NCI-H1694 (cell line): ENCODE data around the gene OR5T2.
"Not testable (repeated sequence)": the region's sequence is repeated elsewhere in the genome, so short reads cannot be mapped to it uniquely, and the experiment has no call there.

Experiments
- DNase-seq: peaks from one replicate; lab custom pipeline; 2025; lab: John Stamatoyannopoulos, UW

The OR5T2 gene

GRCh38 chr11:56234155-56234554 is at the start of gene OR5T2:
TSS of gene OR5T2 (minus strand) at chr11:56234255. CDS start at chr11:56233062, 1,193 bp downstream.
- DNase-seq, result no peak

GRCh38 chr11:56273854-56274253 is 39.8 kb upstream of the OR5T2 start, which contains the start of gene OR5T1:
TSS of gene OR5T1 (plus strand) at chr11:56274154. CDS start at chr11:56275639, 1,485 bp downstream.
- DNase-seq, result no peak

- DNase-seq, result no peak
Measured at GRCh38 chr11:56271092-56271491, 37.0 kb upstream of the OR5T2 start.

- no peak for DNase-seq
Measured at GRCh38 chr11:56251954-56252353, 17.9 kb upstream of the OR5T2 start, which contains the start of gene OR5T3. TSS of gene OR5T3 (plus strand) at chr11:56252254. CDS start at chr11:56252254, 0 bp downstream.

- not testable (repeated sequence) for DNase-seq
Measured at GRCh38 chr11:56219735-56220134, 14.3 kb downstream of the OR5T2 start.

- no peak for DNase-seq
Measured at GRCh38 chr11:56214537-56214936, 19.5 kb downstream of the OR5T2 start.

GRCh38 chr11:56207790-56208189 is 26.3 kb downstream of the OR5T2 start:
- no peak for DNase-seq

GRCh38 chr11:56197367-56197766 is 36.7 kb downstream of the OR5T2 start:
- no peak for DNase-seq

- no peak for DNase-seq
Measured at GRCh38 chr11:56196705-56197104, 37.4 kb downstream of the OR5T2 start.

GRCh38 chr11:56188602-56189001 is 45.5 kb downstream of the OR5T2 start:
- no peak for DNase-seq

GRCh38 chr11:56183459-56183858 is 50.6 kb downstream of the OR5T2 start:
- DNase-seq, result no peak
